Measurements from ENCODE around the gene VPS8. TPM values are rescaled to one million over a fixed set of nuclear protein-coding genes. Genes with fewer than 3 reads are reported as not detected.

The VPS8 gene
- total and polyA plus RNA-seq, 2 of the 13 experiments (the other 11 are each of a cell fraction or from before 2014, with no cell fraction given) = 14.2 to 35.1 TPM

GRCh38 chr3:185037801-185038200 lies 225.8 kb downstream of the VPS8 start:
- in situ Hi-C loops (cut with HindIII; ENCODE audit: extremely low pct_ligation_motif_present, low pct_unique_long_range_greater_than_20kb) (no loop called here), intact Hi-C loops (cut with micrococcal nuclease; ENCODE audit: unreplicated experiment) (no loop called here)
- no TSS peak for BruUV-seq (replicated peaks)
- H3K36me3 ChIP-seq (replicated peaks in 1 of 2; ENCODE audit: control insufficient read depth in 1 of 2, insufficient read depth in 2 of 2, low read length in 2 of 2) = no peaks in the 10 kb centered on the region
- no peak overlapping the region for H2AFZ ChIP-seq (ENCODE audit: low read length)
- H4K20me1 ChIP-seq (ENCODE audit: insufficient read depth, low read length) = no peaks in the 10 kb centered on the region
- DNase-seq (ENCODE audit: low spot score) (no peak), FAIRE-seq (no peak), ATAC-seq (no peak)
- POLR2A ChIA-PET = no interaction called here
- H3K9ac ChIP-seq (ENCODE audit: insufficient read depth, low read depth, low read length) = no peak overlapping the region
- TF ChIP-seq NAIF1 (CRISPR knock-in tag; IDR thresholded peaks at IDR 0.05; ENCODE audit: borderline replicate concordance) (no peak), SNAPC2 (CRISPR knock-in tag; IDR thresholded peaks at IDR 0.05) (no peak), ZHX1 (CRISPR knock-in tag; IDR thresholded peaks at IDR 0.05; ENCODE audit: low read depth) (no peak), RARG (CRISPR knock-in tag; IDR thresholded peaks at IDR 0.05; ENCODE audit: low read depth) (no peak), PRMT3 (CRISPR knock-in tag; IDR thresholded peaks at IDR 0.05; ENCODE audit: borderline replicate concordance, low read depth) (no peak), HCFC1 (IDR thresholded peaks at IDR 0.05; ENCODE audit: low read depth, low read length) (no peak), CENPX (CRISPR knock-in tag; IDR thresholded peaks at IDR 0.05) (no peak), ZFP91 (CRISPR knock-in tag; IDR thresholded peaks at IDR 0.05; ENCODE audit: borderline replicate concordance) (no peak), HNF1A (IDR thresholded peaks at IDR 0.05; ENCODE audit: low read depth) (no peak), HNF1A (CRISPR knock-in tag; IDR thresholded peaks at IDR 0.05; ENCODE audit: borderline replicate concordance) (no peak), ZNF576 (CRISPR knock-in tag; IDR thresholded peaks at IDR 0.05) (no peak)
- H3K4me3 ChIP-seq (replicated peaks in 1 of 3; ENCODE audit: insufficient read depth in 1 of 3, low read depth in 2 of 3, low read length in 3 of 3) = no peak overlapping the region
- CTCF ChIA-PET (ENCODE audit: low intra/inter-chr PET ratio, low total read pairs) = no interaction called here
- no peak overlapping the region for H3K27ac ChIP-seq (ENCODE audit: extremely low read length, insufficient read depth, low read length)
- no peaks in the 10 kb centered on the region for H3K79me2 ChIP-seq (ENCODE audit: insufficient read depth, low read length)
- no peaks in the 10 kb centered on the region for H3K27me3 ChIP-seq (ENCODE audit: control insufficient read depth in 1 of 2, insufficient read depth in 2 of 2, low read length in 2 of 2)
- no peaks in the 10 kb centered on the region for H3K9me3 ChIP-seq (ENCODE audit: low read length)
- WGBS (ENCODE audit: low lambda C conversion rate) = 100% methylated on average over 1 of the region's 1 CpG
- no peak overlapping the region for H3K4me2 ChIP-seq (ENCODE audit: low read depth, low read length)
- no peaks in the 10 kb centered on the region for H3K4me1 ChIP-seq (ENCODE audit: insufficient read depth, low read length)

All from HepG2 (cell line).